BJ (cell line): ENCODE data around the gene CNNM2. TPM values are rescaled to one million over a fixed set of nuclear protein-coding genes. Genes with fewer than 3 reads are reported as not detected.

Source experiments
- CTCF ChIA-PET: fragments of 350-600 bp; formaldehyde crosslinking; extraction: SDS; loops from one replicate; lab custom pipeline; 2021; ENCODE audit warnings: antibody characterized with exemption, inconsistent platforms; lab: Yijun Ruan, JAX
- POLR2A ChIA-PET: fragments of 300-600 bp; sonication (Branson Sonifier 250); formaldehyde crosslinking; extraction: SDS; loops from one replicate; lab custom pipeline; 2021; ENCODE audit warnings: antibody characterized with exemption; lab: Charles Lee
- DNase-seq: peaks from one replicate; pipeline ENCODE4 v3.0.0-alpha.2; 2011; ENCODE audit warnings: low read depth
- H3K27me3 ChIP-seq: 2 replicates; pipeline ENCODE4 v1.6.0; 2011; ENCODE audit warnings: low read length; ENCODE audit not compliant: control insufficient read depth, insufficient read depth
- H3K36me3 ChIP-seq: 2 replicates; pipeline ENCODE4 v1.5.1; 2011; ENCODE audit warnings: low read length; ENCODE audit not compliant: control insufficient read depth, insufficient read depth
- H3K4me3 ChIP-seq: 2 replicates; pipeline ENCODE4 v1.5.1; 2011; ENCODE audit warnings: low read depth, mild to moderate bottlenecking, control low read depth, low read length
- polyA plus RNA-seq: library from polyadenylated mRNA; depleted of rRNA; stranded (reverse); fragments of >200 nt; gene quantifications from 2 replicates; pipeline ENCODE4 v1.2.3, GENCODE V29; 2011
- TF ChIP-seq, protein P1 (sequence below): IDR thresholded peaks from 2 replicates; pipeline ENCODE4 v1.5.1; 2011; ENCODE audit warnings: low read depth, mild to moderate bottlenecking, control low read depth, inconsistent platforms, low read length, moderate library complexity; ENCODE audit not compliant: insufficient read depth

The CNNM2 gene
- polyA plus RNA-seq, 1 experiment = 3.7 TPM

DNA sequence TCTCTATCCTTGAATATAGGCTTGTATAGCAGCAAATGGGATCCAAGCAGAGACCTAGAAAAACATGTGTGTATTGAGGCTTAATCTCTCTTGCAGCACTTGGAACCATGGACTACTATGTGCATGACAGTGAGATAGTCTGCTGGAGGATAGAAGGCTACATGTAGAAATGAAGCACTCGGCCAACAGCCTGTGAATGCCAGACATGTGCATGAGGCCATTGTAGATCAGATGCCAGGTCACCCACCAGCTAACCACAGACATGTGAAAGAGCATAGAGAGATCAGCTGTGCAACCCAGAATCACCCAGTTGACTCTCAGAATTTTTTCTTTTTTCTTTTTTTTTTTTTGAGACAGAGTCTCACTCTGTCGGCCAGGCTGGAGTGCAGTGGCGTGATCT is 184.1 kb downstream of the CNNM2 start:
- H3K27me3 ChIP-seq = no peaks in the 10 kb centered on the region
- no peak for DNase-seq
- CTCF ChIA-PET = interaction anchor here (1.3 kb wide), 1 partner anchor 137 kb away, joined by 5 read pairs; no protein-coding TSS in a partner anchor
- POLR2A ChIA-PET = no interaction called here
- peaks cover 4% of the 10 kb centered on the region for H3K36me3 ChIP-seq
- TF ChIP-seq, protein P1, sequence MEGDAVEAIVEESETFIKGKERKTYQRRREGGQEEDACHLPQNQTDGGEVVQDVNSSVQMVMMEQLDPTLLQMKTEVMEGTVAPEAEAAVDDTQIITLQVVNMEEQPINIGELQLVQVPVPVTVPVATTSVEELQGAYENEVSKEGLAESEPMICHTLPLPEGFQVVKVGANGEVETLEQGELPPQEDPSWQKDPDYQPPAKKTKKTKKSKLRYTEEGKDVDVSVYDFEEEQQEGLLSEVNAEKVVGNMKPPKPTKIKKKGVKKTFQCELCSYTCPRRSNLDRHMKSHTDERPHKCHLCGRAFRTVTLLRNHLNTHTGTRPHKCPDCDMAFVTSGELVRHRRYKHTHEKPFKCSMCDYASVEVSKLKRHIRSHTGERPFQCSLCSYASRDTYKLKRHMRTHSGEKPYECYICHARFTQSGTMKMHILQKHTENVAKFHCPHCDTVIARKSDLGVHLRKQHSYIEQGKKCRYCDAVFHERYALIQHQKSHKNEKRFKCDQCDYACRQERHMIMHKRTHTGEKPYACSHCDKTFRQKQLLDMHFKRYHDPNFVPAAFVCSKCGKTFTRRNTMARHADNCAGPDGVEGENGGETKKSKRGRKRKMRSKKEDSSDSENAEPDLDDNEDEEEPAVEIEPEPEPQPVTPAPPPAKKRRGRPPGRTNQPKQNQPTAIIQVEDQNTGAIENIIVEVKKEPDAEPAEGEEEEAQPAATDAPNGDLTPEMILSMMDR = no peak
- H3K4me3 ChIP-seq = no peak overlapping the region

DNA sequence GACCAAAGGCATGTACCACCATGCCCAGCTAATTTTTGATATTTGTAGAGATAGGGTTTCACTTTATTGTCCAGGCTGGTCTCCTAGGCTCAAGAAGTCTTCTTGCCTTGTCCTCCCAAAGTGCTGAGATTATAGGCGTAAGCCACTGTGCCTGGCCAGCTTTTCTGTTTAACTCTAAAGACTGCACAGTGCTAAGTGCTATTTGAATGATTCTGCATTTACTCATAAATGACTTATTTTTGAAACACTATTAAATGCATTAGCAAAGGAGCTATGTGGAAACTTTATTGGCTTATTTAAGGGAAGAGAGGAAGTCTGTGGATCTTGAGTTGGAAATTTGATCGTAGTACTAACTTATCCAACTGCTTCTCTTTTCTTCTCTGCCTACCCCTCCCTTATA is 185.9 kb downstream of the CNNM2 start:
- peaks cover 4% of the 10 kb centered on the region for H3K36me3 ChIP-seq
- H3K4me3 ChIP-seq = no peak overlapping the region
- TF ChIP-seq, protein P1 = no peak
- POLR2A ChIA-PET = interaction anchor here (0.5 kb wide), 1 partner anchor 188 kb away, joined by 7 read pairs; no protein-coding TSS in a partner anchor
- CTCF ChIA-PET = interaction anchor here (1.3 to 1.8 kb wide), 3 partner anchors 12 to 141 kb away, joined by 6 to 7 read pairs (median 7); no protein-coding TSS in a partner anchor
- no peak for DNase-seq
- H3K27me3 ChIP-seq = no peaks in the 10 kb centered on the region

DNA sequence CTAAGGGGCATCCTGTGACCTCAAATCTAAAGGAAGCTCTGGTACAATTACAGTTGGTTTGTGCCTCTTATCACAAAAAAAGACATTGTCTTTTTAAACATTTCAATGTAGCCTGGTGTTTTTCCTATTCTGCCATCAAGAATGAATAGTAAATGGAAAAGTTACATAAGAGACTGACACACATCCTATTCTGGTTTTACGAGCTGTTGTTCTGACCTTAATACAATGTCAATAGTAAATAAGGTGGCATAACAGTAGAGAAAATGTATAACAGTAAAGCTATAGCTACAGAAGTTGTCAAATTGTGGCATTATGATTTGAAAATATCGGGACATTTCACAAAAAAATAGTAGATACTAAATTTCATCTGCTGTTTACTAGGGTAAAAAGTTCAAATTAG is 186.6 kb downstream of the CNNM2 start:
- CTCF ChIA-PET = interaction anchor here (0.9 to 1.8 kb wide), 3 partner anchors 12 to 140 kb away, joined by 3 to 7 read pairs (median 6); no protein-coding TSS in a partner anchor

DNA sequence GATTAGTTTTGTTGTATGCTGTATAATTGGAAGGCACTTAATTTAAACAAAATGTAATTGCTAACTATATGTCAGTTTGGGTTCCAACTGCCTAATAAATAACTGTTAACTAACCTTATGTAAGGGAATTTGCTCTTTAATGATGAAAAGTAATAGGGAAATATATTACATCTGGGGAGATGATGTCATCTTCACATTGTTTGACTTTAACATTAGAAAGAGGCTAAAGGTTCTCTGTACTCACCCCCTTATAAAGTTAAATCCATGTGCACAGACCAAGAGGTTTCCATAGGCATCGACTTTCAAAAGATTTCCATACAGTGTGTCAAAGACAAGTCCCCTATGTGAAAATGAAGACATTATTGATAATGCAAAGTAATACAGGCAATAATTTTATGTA is 187.4 kb downstream of the CNNM2 start:
- H3K36me3 ChIP-seq = peaks cover 4% of the 10 kb centered on the region
- no peaks in the 10 kb centered on the region for H3K27me3 ChIP-seq
- CTCF ChIA-PET = interaction anchor here (1.7 to 1.8 kb wide), 2 partner anchors 11 to 139 kb away, joined by 7 to 9 read pairs; no protein-coding TSS in a partner anchor
- POLR2A ChIA-PET = interaction anchor here (0.7 kb wide), 1 partner anchor 82 kb away, joined by 3 read pairs; no protein-coding TSS in a partner anchor
- DNase-seq = no peak
- no peak overlapping the region for H3K4me3 ChIP-seq
- TF ChIP-seq, protein P1 = no peak

More for the DNA sequence above, 186.6 kb downstream of the CNNM2 start:
- peaks cover 4% of the 10 kb centered on the region for H3K36me3 ChIP-seq
- no peaks in the 10 kb centered on the region for H3K27me3 ChIP-seq
- TF ChIP-seq, protein P1 = no peak
- H3K4me3 ChIP-seq = no peak overlapping the region
- POLR2A ChIA-PET = interaction anchor here (0.7 kb wide), 1 partner anchor 83 kb away, joined by 3 read pairs; no protein-coding TSS in a partner anchor
- no peak for DNase-seq

DNA sequence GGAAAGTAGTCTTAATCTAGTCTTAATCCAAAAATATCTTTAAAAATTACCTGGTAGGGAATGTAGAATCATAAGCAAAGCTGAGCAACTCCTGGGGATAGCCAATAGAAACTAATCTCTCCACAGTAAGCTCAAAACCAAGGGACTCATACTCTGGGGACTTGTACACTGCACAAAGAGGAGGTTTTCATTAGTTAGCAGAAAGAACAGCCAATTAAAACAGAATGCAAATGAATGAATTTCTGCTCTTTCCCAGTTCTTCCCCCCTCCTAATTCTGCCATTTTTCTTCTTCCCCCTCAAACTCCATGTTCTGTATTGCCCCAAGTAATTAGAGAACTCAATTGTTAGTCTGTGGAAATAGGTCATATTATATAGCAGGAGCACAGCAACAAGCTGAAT is 188.4 kb downstream of the CNNM2 start:
- Histone ChIP-seq H3K36me3 (peaks cover 1% of the 10 kb centered on the region; the same call in 1 of the 2 replicates), H3K4me3 (no peak overlapping the region), H3K27me3 (no peaks in the 10 kb centered on the region)
- CTCF ChIA-PET = interaction anchor here (0.8 to 1.7 kb wide), 2 partner anchors 132 to 138 kb away, joined by 3 to 9 read pairs; no protein-coding TSS in a partner anchor
- no peak for DNase-seq
- POLR2A ChIA-PET = interaction anchor here (0.5 kb wide), 1 partner anchor 333 kb away, joined by 3 read pairs; no protein-coding TSS in a partner anchor
- TF ChIP-seq, protein P1 = no peak
